Measurements from ENCODE around the gene SPON2.
"Not testable (repeated sequence)": the region's sequence is repeated elsewhere in the genome, so short reads cannot be mapped to it uniquely, and the experiment has no call there.

SPON2 gene

DNA sequence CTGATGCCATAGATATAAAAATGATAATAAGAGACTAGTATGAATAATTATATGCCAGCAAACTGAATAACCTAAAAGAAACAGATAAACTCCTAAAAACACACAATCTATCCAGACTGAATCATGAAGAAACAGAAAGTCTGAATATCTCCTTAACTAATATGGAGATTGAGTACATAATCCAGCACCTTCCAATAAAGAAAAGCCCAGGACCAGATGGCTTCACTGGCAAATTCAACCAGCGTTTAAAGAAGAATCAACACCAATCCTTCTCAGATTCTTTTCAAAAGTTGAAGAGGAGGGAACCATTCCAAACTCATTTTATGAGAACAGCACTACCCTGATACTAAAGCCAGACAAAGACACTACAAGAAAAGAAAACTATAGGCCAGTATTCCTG is 32.5 kb downstream of the SPON2 start:
- no peak for DNase-seq

DNA sequence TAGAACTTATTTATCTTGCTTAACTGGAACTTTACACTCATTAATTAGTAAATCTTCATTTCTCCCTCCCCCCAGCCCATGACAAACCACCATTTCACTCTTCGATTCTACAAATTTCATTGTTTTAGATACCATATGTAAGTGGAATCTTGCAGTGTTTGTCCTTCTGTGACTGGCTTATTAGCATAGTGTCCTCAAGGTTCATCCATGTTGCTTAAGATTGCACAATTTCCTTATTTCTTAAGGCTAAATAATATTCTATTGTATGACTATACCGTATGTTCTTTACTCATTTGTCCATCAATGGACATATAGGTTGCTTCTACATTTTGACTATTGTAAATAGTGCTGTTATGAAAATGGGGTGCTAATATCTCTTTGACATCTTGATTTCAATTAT is 34.5 kb downstream of the SPON2 start:
- DNase-seq, result no peak

DNA sequence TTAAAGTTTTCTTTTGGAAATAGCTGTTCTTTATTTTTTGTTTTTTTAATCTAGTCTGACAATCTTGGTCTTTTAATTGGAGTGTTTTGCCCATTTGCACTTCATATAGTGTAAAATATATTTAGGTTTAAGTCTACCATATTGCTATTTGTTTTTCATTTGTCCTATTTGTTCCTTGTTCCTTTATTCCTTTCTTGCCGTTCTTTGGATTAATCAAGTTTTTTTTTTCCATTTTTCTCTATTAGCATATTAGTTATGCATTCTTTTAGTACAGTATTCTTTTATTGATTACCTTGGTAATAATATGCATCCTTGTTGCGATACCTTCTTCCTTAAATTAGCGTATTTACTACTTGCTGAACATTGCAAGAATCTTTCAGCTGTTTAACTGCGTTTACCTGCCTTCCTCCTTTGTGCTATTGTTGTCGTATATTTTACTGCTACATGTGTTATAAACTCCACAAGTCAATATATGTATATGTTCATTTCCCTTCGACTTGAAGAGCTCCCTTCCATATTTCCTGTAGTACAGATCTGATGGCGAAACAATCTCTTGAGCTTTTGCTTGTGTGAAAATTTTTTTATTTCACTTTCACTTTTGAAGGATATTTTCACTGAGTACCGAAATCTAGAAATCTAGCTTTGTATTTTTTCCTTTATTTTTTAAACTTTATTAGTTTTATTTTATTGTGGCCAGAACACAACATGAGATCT is 35.2 kb downstream of the SPON2 start:
- peak; percentile 6 for DNase-seq

DNA sequence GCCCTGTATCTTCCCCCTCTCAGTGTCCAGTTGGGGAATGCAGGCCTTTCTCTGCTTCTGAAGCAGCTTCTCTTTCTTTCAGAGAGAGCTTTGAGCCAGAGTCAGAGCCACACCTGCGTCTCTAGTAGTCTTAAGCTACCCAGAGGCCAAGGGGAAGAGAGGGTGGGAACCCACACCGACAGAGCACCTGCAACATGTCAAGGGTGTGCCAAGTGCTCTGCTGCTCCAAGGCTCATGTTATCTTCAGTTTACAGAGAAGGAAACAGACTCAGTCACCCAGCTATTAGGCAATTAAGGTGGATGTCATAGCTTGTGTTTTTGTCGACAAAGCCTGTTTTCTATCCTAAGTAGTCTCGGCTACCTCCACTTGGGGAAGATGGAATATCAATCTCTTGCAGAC is 36.3 kb downstream of the SPON2 start:
- DNase-seq, result peak; percentile 90

DNA sequence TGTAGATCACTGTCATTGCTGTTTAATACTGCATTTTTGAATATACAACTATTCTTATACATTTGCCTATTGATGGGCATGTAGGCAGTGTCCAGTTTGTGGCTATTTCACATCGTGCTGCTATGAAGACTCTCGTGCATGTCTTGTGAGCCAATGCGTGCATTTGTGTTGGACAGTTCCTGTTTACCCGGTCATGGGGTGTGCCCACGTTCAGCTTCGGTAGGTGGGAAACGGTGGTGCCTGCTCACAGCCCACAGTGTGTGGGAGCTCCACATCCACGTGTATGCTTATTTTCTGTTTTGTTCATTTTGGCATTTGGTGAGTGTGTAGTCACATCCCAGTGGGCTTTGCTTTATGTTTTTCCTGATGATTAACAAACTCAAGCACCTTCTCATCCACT is 39.4 kb downstream of the SPON2 start:
- no peak for DNase-seq

DNA sequence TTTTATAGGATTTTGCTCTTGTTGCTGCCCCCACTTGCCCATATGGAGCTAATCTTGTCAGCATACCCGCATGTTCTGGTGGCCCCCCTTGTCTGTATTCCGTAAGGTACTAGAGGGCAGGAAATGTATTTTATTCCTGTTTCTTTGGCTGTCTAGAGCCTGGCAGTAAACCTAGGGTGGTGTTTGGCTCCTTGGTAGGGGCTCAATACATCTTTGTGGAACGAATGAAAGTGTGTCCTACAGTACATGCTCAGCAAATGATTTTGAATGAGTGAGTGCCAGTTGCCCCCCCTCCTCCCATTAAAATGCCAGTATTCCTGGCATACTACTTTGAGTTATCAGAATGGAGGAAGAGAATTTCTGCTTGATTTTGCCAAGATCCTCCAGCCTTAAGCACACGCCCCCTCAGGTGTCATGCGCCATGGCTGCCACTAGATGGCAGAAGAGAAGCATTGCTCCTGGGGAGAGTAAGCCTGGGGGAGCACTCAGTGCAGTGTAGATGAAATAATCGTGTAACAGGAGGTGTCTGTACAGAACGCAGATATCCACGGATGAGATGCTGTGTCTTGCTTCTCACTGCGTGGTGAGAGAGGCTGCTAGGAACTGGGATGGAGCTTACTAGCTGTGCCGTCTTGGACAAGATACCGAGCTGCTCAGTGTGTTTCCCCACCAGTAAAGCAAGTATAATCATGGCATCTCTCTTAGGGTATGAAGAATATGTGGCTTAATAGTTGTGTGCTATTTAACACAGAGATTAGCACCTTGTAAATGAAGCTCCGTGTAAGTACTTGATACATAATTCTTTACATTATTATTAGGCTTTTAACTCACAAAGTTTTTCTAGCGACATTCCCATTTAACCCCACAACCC is 41.8 kb downstream of the SPON2 start:
- peak; percentile 83 for DNase-seq

DNA sequence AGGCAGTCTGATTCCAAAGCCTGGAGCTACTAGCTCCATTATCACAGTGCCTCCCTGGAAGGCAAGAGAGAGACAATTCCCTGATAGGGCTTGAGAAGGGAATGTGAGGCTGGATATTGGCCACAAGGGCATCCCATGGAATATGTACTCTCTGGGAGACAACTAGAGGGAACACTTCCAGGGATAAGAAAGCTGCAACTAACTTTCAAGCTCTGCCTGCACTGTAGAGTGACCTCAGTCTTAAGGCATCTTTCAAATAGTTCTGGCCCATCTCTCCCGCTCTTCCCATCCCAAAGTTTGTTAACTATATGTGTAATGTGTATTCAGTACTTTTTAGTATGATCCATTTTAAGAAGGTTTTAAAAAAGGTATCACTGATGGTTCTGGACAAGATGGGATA is 45.9 kb downstream of the SPON2 start:
- DNase-seq, result no peak

DNA sequence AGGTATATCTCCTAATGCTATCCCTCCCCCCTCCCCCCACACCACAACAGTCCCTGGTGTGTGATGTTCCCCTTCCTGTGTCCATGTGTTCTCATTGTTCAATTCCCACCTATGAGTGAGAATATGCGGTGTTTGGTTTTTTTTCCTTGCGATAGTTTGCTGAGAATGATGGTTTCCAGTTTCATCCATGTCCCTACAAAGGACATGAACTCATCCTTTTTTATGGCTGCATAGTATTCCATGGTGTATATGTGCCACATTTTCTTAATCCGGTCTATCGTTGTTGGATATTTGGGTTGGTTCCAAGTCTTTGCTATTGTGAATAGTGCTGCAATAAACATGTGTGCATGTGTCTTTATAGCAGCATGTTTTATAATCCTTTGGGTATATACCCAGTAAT is 46.9 kb downstream of the SPON2 start:
- not testable (repeated sequence) for DNase-seq

DNA sequence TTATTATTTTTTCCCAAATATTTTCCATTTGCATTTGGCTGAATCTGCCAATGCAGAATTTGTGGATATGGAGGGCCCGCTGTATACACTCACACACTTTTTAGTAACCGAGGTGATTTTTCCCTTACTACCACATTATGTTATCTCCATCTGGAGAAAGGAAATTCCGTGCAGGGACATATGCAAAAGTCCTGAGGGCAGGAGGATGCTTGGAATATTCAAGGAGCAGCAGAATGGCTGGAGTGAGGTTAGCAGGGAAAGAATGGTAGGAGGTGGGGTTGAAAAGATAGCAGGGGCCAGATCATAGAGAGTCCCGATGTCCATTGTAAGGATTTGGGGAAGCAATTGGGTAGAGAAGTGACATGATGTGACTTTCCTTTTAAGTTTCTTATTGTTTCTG is 47.6 kb downstream of the SPON2 start:
- no peak for DNase-seq

DNA sequence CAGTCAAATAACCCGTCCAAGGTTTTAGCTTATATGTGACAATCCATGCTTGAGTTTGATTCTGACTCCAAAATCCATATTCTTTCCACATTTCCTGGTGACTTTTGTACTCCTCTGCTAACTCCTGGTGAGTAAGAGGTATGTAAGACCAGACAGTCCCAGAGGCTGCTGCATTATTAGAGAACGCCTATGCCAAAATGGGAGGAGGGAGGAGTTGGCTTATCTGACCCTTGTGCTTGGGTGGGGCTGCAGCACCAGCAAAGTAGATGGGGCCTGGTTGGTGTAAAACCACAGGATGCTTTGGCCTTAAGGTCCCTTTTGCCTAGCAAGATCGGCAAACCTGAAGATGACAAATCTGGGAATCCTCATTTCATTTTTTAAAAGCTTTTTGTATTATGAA is 49.9 kb downstream of the SPON2 start:
- no peak for DNase-seq
